HUES64 (cell line): ENCODE results near the gene RCHY1. TPM values are rescaled to one million over a fixed set of nuclear protein-coding genes. Genes with fewer than 3 reads are reported as not detected.
A peak's percentile ranks its signal among the peaks of the same experiment; 100 is the strongest.
"Not testable (repeated sequence)": the region's sequence is repeated elsewhere in the genome, so short reads cannot be mapped to it uniquely, and the experiment has no call there.

Experiments used
- H3K27ac ChIP-seq: 2 replicates; pipeline ENCODE4 v1.7.0; 2013; ENCODE audit warnings: low read depth, low read length, inconsistent platforms
- H3K27me3 ChIP-seq: 2 replicates; pipeline ENCODE4 v1.6.1; 2013; ENCODE audit warnings: mild to moderate bottlenecking, low read length; ENCODE audit not compliant: insufficient read depth
- H3K36me3 ChIP-seq: 2 replicates; pipeline ENCODE4 v1.6.1; 2013; ENCODE audit warnings: mild to moderate bottlenecking, low read length; ENCODE audit not compliant: insufficient read depth
- H3K4me1 ChIP-seq: 2 replicates; pipeline ENCODE4 v1.6.1; 2013; ENCODE audit warnings: mild to moderate bottlenecking, low read length, moderate library complexity; ENCODE audit not compliant: insufficient read depth
- H3K4me3 ChIP-seq: 2 replicates; pipeline ENCODE4 v1.5.1; 2013; ENCODE audit warnings: mild to moderate bottlenecking, low read length, moderate library complexity
- H3K9ac ChIP-seq: 2 replicates; pipeline ENCODE4 v1.6.1; 2013; ENCODE audit warnings: mild to moderate bottlenecking, low read depth, low read length
- H3K9me3 ChIP-seq: 2 replicates; pipeline ENCODE4 v1.6.1; 2013; ENCODE audit warnings: low read depth, low read length; ENCODE audit not compliant: insufficient read depth
- WGBS: fragments of 150-250, 120-280 bp; methylation state at CpG from one replicate; pipeline ENCODE4 v1.1.7; 2013; ENCODE audit warnings: missing lambda C conversion rate; 5-methylcytosine and 5-hydroxymethylcytosine counted together
- polyA plus RNA-seq, 2 experiments: library from polyadenylated mRNA; stranded (reverse); fragments of 50-300 nt; gene quantifications; one replicate each; pipeline ENCODE4 v1.2.3, GENCODE V29; 2013

Gene RCHY1
- 39.2 TPM for polyA plus RNA-seq (2013, experiment 1 of 2)
- 38.5 TPM for polyA plus RNA-seq (2013, experiment 2 of 2)

DNA sequence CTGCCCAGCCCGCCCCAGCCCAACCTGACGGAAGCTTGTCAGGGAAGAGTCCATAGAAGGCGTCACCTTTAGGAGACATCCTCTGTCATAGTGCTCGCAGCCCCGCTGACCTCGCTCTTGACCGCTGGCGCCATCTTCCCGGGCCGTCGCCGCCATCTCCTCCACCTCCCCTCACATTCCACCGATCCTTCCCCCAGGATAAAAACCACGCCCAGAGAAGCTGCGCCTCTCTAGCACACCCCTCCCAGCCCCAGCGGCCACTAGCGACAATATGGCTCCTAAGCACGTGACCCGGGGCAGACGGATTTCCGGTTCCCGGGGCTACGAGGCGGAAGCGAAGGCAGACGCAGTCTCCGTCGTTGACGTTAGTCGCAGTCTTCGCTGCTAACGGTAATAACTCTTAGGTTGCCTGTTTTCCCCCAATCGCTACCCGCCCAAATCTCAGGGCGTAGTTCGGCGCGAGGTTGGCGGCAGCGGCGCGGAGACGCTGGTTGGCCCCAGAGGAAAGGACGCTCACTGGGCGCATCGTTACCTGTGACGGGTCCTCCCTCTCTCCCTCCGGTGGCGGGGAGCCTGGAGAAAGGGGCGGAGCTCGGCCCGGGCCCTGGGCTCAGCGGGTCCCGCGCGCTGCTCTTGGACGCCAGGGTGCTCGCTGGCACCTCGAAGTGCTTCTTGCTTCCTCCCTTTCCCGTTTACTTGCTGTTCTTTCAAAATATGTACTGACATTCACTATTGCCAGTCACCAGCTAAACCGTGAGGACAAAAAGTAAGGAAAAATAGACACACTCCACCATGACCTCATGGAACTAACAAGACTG, at the start of gene RCHY1, which contains the start of gene THAP6:
RCHY1 (minus strand) TSS at position 273 of the 818 bp plus-strand sequence; CDS start at position 156, 117 bp downstream.
THAP6 (plus strand) TSS at position 343 of the 818 bp plus-strand sequence. CDS start 980 bp downstream, outside the sequence.
- H3K4me1 ChIP-seq = peaks cover 30% of the 10 kb centered on the region
- WGBS = under 1% methylated on average over 61 of the region's 61 CpGs

GRCh38 chr4:75561789-75562188, 47.6 kb upstream of the RCHY1 start:
- Histone ChIP-seq H3K4me3 (no peak overlapping the region), H3K4me1 (no peaks in the 10 kb centered on the region), H3K9ac (no peak overlapping the region), H3K27me3 (no peaks in the 10 kb centered on the region), H3K36me3 (no peaks in the 10 kb centered on the region), H3K27ac (no peak overlapping the region), H3K9me3 (no peaks in the 10 kb centered on the region; the same call in 1 of the 2 replicates)
- 82% methylated on average over 8 of the region's 8 CpGs for WGBS

More for the DNA sequence above, at the start of gene RCHY1, which contains the start of gene THAP6:
- Histone ChIP-seq H3K27ac (peak within 1 kb of the TSS; percentile 93), H3K9ac (peak within 1 kb of the TSS; percentile 82), H3K9me3 (no peaks in the 10 kb centered on the region), H3K4me3 (peak within 1 kb of the TSS; percentile 86), H3K27me3 (no peaks in the 10 kb centered on the region), H3K36me3 (peaks cover 34% of the 10 kb centered on the region)

DNA sequence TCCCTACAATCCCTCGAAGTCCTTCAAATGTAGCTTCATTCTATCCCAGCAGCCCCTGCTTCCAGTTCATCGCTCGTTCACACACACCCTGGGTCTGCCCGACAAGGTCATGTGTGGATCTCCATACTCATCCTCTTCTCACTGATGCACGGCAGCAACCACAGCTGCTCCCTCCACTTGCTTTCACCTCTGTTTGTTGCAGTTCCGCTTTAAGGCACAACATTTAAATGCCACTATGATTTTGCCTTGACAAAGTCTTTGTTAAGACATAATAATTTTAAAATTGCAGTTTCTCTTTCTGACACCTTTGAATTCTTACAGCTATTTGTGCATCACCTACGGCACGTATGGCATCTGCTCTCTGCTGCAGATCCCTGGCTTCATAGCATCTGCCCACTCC, 43.5 kb upstream of the RCHY1 start:
- no peaks in the 10 kb centered on the region for H3K36me3 ChIP-seq
- H3K4me3 ChIP-seq = no peak overlapping the region
- 81% methylated on average over 8 of the region's 8 CpGs for WGBS
- no peak overlapping the region for H3K9ac ChIP-seq
- H3K27me3 ChIP-seq = no peaks in the 10 kb centered on the region
- peaks cover 11% of the 10 kb centered on the region; the same call in 1 of the 2 replicates for H3K4me1 ChIP-seq
- no peaks in the 10 kb centered on the region for H3K9me3 ChIP-seq
- H3K27ac ChIP-seq = no peak overlapping the region

DNA sequence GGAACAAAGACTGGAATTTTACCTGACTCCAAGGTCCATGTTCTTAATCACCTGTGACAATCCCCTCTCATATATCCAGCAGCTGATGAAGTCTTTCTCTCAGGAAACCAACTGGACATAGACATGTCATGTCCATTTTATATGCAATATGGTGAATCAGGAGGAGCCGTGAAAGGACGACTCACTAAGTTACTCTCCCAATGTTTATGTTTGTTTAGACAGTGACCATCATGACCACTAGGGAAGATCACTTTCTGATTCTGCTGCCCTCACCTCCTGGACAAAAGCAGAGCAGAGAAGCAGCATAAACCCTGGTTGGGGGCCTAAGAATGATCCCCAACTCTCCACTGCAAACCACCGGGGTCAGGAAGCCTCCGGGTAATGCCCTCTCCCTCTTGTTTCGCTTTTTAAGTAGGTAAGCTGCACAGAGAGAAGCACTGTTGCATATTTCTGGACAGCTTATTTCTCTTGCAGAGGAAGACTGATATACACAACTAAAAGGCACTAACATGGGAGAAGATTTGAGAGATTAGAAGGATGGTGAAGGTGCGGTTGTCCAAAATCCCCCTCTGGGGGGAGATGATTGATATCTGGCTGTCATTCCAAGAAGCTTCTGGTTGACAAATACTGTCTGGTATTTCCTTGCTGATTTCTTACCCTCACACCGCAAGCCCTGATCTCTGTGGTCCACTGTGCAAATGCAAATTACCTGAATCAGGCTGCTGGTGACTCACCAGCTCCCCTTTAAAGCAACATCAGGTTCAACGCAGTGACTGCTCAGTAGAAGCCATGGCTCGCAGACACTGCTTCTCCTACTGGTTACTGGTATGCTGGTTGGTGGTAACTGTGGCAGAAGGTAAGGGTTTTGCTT, 41.3 kb upstream of the RCHY1 start, which contains the start of gene ODAPH:
ODAPH (plus strand) TSS at position 773 of the 871 bp plus-strand sequence; CDS start at position 790, 17 bp downstream.
- Histone ChIP-seq H3K4me1 (peaks cover 11% of the 10 kb centered on the region; the same call in 1 of the 2 replicates), H3K4me3 (no peak within 1 kb of the TSS), H3K36me3 (no peaks in the 10 kb centered on the region), H3K9ac (no peak within 1 kb of the TSS), H3K27ac (no peak within 1 kb of the TSS), H3K27me3 (no peaks in the 10 kb centered on the region), H3K9me3 (no peaks in the 10 kb centered on the region)
- 67% methylated on average over 9 of the region's 9 CpGs for WGBS

- no peaks in the 10 kb centered on the region for H3K9me3 ChIP-seq
- H3K27ac ChIP-seq = no peak overlapping the region
- no peak overlapping the region for H3K9ac ChIP-seq
- H3K4me3 ChIP-seq = no peak overlapping the region
- no peaks in the 10 kb centered on the region for H3K36me3 ChIP-seq
- peaks cover 11% of the 10 kb centered on the region; the same call in 1 of the 2 replicates for H3K4me1 ChIP-seq
- H3K27me3 ChIP-seq = no peaks in the 10 kb centered on the region
Measured at GRCh38 chr4:75552452-75552851, 38.2 kb upstream of the RCHY1 start.

DNA sequence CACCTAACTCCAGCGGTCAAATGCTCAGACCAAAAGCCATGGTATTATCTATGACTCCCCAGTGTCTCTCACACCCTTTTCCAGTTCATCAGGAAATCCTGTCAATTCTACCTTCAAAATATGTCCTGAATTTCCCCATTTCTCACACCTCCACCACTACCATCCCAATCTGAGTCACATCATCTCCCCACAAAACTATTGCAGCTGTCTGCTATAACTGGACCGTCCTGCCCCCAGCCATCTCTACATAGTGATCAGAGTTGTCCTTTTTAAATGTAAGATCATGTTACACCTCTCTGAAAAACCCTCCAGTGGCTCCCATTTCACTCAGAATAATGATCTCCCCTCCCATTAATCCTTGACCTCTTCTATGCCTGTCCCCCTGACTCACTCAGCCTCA, 34.8 kb upstream of the RCHY1 start:
- no peaks in the 10 kb centered on the region for H3K4me1 ChIP-seq

GRCh38 chr4:75547647-75548387, 33.6 kb upstream of the RCHY1 start:
- H3K4me1 ChIP-seq = no peaks in the 10 kb centered on the region
- WGBS = 92% methylated on average over 15 of the region's 15 CpGs
- no peak overlapping the region for H3K4me3 ChIP-seq
- H3K36me3 ChIP-seq = no peaks in the 10 kb centered on the region
- H3K9ac ChIP-seq = no peak overlapping the region
- no peaks in the 10 kb centered on the region for H3K27me3 ChIP-seq
- H3K9me3 ChIP-seq = no peaks in the 10 kb centered on the region
- no peak overlapping the region for H3K27ac ChIP-seq

More for the DNA sequence above, 34.8 kb upstream of the RCHY1 start:
- Histone ChIP-seq H3K27me3 (no peaks in the 10 kb centered on the region), H3K27ac (no peak overlapping the region), H3K36me3 (no peaks in the 10 kb centered on the region), H3K9ac (no peak overlapping the region), H3K4me3 (no peak overlapping the region), H3K9me3 (no peaks in the 10 kb centered on the region)
- 91% methylated on average over 2 of the region's 2 CpGs for WGBS

DNA sequence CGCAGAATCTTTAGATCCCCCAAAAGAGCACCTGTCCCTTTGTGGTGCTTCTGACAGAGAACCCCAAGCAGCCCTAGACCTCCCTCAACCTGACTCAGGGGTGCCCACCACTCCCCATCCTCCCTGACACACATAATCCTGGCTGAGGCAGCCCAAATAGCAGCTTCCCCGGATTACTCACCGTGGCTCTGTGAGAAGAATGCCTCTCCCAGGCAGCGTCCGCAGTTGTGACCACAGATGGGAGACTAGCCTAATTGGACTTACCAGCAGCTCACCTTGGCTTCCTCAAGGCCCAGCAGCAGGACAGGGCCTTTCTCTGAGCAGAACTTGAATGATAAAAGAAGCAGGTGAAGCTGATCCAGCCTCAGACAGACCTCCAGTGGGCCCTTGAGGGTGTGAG, 31.3 kb upstream of the RCHY1 start:
- Histone ChIP-seq H3K4me3 (no peak overlapping the region), H3K9ac (no peak overlapping the region), H3K27me3 (no peaks in the 10 kb centered on the region), H3K27ac (no peak overlapping the region), H3K36me3 (no peaks in the 10 kb centered on the region), H3K9me3 (no peaks in the 10 kb centered on the region), H3K4me1 (no peaks in the 10 kb centered on the region)
- 90% methylated on average over 5 of the region's 5 CpGs for WGBS

- H3K27me3 ChIP-seq = no peaks in the 10 kb centered on the region
- H3K27ac ChIP-seq = no peak overlapping the region
- no peaks in the 10 kb centered on the region for H3K4me1 ChIP-seq
- WGBS = 97% methylated on average over 3 of the region's 3 CpGs
- no peaks in the 10 kb centered on the region for H3K9me3 ChIP-seq
- H3K36me3 ChIP-seq = no peaks in the 10 kb centered on the region
- H3K9ac ChIP-seq = no peak overlapping the region
- no peak overlapping the region for H3K4me3 ChIP-seq
Measured at GRCh38 chr4:75544870-75545269, 30.7 kb upstream of the RCHY1 start.

- not testable (repeated sequence) for H3K27ac ChIP-seq, H3K4me1 ChIP-seq, H3K9ac ChIP-seq, H3K4me3 ChIP-seq, H3K36me3 ChIP-seq, H3K9me3 ChIP-seq, H3K27me3 ChIP-seq
- 97% methylated on average over 8 of the region's 8 CpGs for WGBS
Measured at GRCh38 chr4:75544220-75544619, 30.0 kb upstream of the RCHY1 start.
